ENCODE data around the gene N4BP2.

Gene N4BP2

DNA sequence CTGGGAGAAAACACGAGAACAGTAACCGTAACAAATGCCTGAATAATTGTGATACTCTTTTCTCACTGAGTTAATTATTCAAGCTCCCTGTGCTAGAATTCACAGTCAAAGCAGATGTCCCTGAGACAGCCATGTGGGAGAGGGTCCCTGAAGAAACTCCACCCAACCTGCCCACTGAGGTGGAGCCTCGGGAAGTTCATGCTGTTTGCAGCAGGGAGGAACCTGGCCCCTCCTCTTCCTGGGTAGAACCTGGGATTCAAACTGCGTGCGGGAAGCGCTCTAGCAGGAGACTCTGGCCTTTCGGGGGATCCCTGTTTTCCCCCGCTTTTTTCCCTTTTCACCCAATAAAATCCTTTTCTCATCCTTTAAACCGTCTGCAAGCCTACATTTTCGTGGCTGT is 120.0 kb downstream of the N4BP2 start:
- Histone ChIP-seq H3K9me3 (replicated peaks; ENCODE audit: insufficient read depth, low read length) (no peaks in the 10 kb centered on the region), H3K27ac (ENCODE audit: low read length) (no peak overlapping the region), H3K9ac (ENCODE audit: low read length) (no peak overlapping the region), H3K79me2 (ENCODE audit: low read length) (no peaks in the 10 kb centered on the region), H3K36me3 (replicated peaks; ENCODE audit: insufficient read depth, low read length) (no peaks in the 10 kb centered on the region), H3K27me3 (replicated peaks; ENCODE audit: insufficient read depth, low read length) (0 out of 2 replicates have a peak, but pooled peaks cover 8% of the 10 kb centered on the region), H2AFZ (ENCODE audit: low read length) (no peak overlapping the region), H3K9me2 (replicated peaks; ENCODE audit: insufficient read depth, low read length) (no peaks in the 10 kb centered on the region), H3K4me1 (ENCODE audit: low read length) (peaks cover 16% of the 10 kb centered on the region), H3K4me3 (ENCODE audit: low read length) (no peak overlapping the region), H3K4me2 (ENCODE audit: low read depth, low read length) (no peak overlapping the region), H4K20me1 (ENCODE audit: insufficient read depth, low read length) (0 out of 2 replicates have a peak, but pooled peaks cover 5% of the 10 kb centered on the region), H3F3A (ENCODE audit: insufficient read depth, low read length) (no peaks in the 10 kb centered on the region; the same call in 1 of the 2 replicates)
- TF ChIP-seq, protein P1, sequence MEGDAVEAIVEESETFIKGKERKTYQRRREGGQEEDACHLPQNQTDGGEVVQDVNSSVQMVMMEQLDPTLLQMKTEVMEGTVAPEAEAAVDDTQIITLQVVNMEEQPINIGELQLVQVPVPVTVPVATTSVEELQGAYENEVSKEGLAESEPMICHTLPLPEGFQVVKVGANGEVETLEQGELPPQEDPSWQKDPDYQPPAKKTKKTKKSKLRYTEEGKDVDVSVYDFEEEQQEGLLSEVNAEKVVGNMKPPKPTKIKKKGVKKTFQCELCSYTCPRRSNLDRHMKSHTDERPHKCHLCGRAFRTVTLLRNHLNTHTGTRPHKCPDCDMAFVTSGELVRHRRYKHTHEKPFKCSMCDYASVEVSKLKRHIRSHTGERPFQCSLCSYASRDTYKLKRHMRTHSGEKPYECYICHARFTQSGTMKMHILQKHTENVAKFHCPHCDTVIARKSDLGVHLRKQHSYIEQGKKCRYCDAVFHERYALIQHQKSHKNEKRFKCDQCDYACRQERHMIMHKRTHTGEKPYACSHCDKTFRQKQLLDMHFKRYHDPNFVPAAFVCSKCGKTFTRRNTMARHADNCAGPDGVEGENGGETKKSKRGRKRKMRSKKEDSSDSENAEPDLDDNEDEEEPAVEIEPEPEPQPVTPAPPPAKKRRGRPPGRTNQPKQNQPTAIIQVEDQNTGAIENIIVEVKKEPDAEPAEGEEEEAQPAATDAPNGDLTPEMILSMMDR (IDR thresholded peaks at IDR 0.05; ENCODE audit: low read length) = no peak
- TF ChIP-seq EZH2phosphoT487 (IDR thresholded peaks at IDR 0.05; ENCODE audit: low read length) = no peak
- no peak for TF ChIP-seq EZH2 (optimal IDR thresholded peaks at IDR 0.05; ENCODE audit: low read depth, low read length)
- DNase-seq = no peak

DNA sequence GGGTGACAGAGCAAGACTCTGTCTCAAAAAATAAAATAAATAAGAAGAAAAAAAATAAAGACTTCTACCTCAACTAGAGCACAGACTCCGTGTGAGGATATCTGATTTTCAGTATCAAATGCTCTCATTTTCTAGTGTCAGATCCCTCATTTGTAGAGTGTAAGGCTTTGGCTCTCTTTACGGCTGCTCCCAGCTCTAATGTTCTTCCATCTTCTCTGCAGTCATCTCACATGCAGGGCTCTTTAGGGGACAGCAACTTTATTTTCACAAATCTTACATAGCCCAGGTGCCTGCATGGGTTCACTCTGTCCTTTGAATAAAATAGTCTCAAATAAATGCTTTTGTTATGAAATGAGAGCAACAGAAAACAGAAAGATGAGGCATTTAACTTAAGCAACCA is 120.9 kb downstream of the N4BP2 start:
- 0 out of 2 replicates have a peak, but pooled peaks cover 8% of the 10 kb centered on the region for H3K27me3 ChIP-seq (replicated peaks; ENCODE audit: insufficient read depth, low read length)
- H3K4me2 ChIP-seq (ENCODE audit: low read depth, low read length) = no peak overlapping the region
- TF ChIP-seq, protein P1 (IDR thresholded peaks at IDR 0.05; ENCODE audit: low read length) = no peak
- no peak for TF ChIP-seq EZH2 (optimal IDR thresholded peaks at IDR 0.05; ENCODE audit: low read depth, low read length)
- no peaks in the 10 kb centered on the region for H3K9me3 ChIP-seq (replicated peaks; ENCODE audit: insufficient read depth, low read length)
- H3K79me2 ChIP-seq (ENCODE audit: low read length) = no peaks in the 10 kb centered on the region
- no peak overlapping the region for H2AFZ ChIP-seq (ENCODE audit: low read length)
- no peak overlapping the region for H3K27ac ChIP-seq (ENCODE audit: low read length)
- DNase-seq = no peak
- 0 out of 2 replicates have a peak, but pooled peaks cover 5% of the 10 kb centered on the region for H4K20me1 ChIP-seq (ENCODE audit: insufficient read depth, low read length)
- no peak overlapping the region for H3K9ac ChIP-seq (ENCODE audit: low read length)
- H3K4me1 ChIP-seq (ENCODE audit: low read length) = peaks cover 16% of the 10 kb centered on the region
- no peaks in the 10 kb centered on the region; the same call in 1 of the 2 replicates for H3F3A ChIP-seq (ENCODE audit: insufficient read depth, low read length)
- no peaks in the 10 kb centered on the region for H3K36me3 ChIP-seq (replicated peaks; ENCODE audit: insufficient read depth, low read length)
- no peaks in the 10 kb centered on the region for H3K9me2 ChIP-seq (replicated peaks; ENCODE audit: insufficient read depth, low read length)
- H3K4me3 ChIP-seq (ENCODE audit: low read length) = no peak overlapping the region

DNA sequence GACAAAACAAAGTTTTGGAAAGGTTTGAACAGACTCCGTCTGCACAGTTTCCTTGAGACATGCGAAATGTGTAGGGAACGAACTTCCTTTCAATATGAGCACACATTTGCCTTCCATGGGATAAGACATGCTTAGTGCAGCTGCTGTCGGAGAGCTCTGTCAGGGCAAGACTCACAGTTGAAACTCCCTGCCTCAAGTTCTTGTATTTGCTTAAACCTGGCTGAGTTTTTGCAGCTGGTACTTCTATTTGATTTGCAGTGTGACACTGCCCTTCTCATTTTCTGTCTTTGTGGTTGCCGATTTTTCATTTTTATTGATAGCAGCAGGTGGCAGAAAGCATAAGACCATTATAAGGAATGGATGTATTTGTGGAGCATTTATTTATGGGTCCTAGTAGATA is 122.0 kb downstream of the N4BP2 start:
- no peaks in the 10 kb centered on the region for H3K9me3 ChIP-seq (replicated peaks; ENCODE audit: insufficient read depth, low read length)

More for the DNA sequence above, 122.0 kb downstream of the N4BP2 start:
- Histone ChIP-seq H3K79me2 (ENCODE audit: low read length) (no peaks in the 10 kb centered on the region), H3K9ac (ENCODE audit: low read length) (no peak overlapping the region), H3K36me3 (replicated peaks; ENCODE audit: insufficient read depth, low read length) (no peaks in the 10 kb centered on the region), H3K27me3 (replicated peaks; ENCODE audit: insufficient read depth, low read length) (no peaks in the 10 kb centered on the region), H3K4me1 (ENCODE audit: low read length) (peaks cover 8% of the 10 kb centered on the region), H3F3A (ENCODE audit: insufficient read depth, low read length) (no peaks in the 10 kb centered on the region; the same call in 1 of the 2 replicates), H4K20me1 (ENCODE audit: insufficient read depth, low read length) (no peaks in the 10 kb centered on the region), H3K4me2 (ENCODE audit: low read depth, low read length) (peak overlapping the region; percentile 30; the same call in 1 of the 2 replicates), H3K27ac (ENCODE audit: low read length) (peak overlapping the region; percentile 19; the same call in 1 of the 2 replicates), H3K4me3 (ENCODE audit: low read length) (peak overlapping the region; percentile 18; the same call in 1 of the 2 replicates), H3K9me2 (replicated peaks; ENCODE audit: insufficient read depth, low read length) (no peaks in the 10 kb centered on the region), H2AFZ (ENCODE audit: low read length) (no peak overlapping the region)
- peak; percentile 51 for DNase-seq
- TF ChIP-seq, protein P1 (IDR thresholded peaks at IDR 0.05; ENCODE audit: low read length) = no peak
- TF ChIP-seq EZH2 (optimal IDR thresholded peaks at IDR 0.05; ENCODE audit: low read depth, low read length) (no peak), EZH2phosphoT487 (IDR thresholded peaks at IDR 0.05; ENCODE audit: low read length) (no peak)
